HEK293 (cell line): Measurements from ENCODE around the gene PDGFB.

Experiments
- CTCF ChIA-PET: fragments of 350-600 bp; formaldehyde crosslinking; extraction: SDS; loops from one replicate; lab custom pipeline; 2021; ENCODE audit warnings: antibody characterized with exemption; lab: Yijun Ruan, JAX
- POLR2A ChIA-PET: fragments of 300-600 bp; formaldehyde crosslinking; extraction: SDS; loops from one replicate; lab custom pipeline; 2020; ENCODE audit warnings: antibody characterized with exemption, inconsistent platforms; lab: Yijun Ruan, JAX
- H3K27ac ChIP-seq: fragments of 200-500 bp; sonication (Bioruptor generic); 2 replicates; pipeline ENCODE4 v1.5.1; 2014; ENCODE audit warnings: low read depth, low read length, control low read depth, inconsistent platforms; ENCODE audit errors: extremely low read depth
- H3K36me3 ChIP-seq, 2 experiments: fragments of 200-500 bp in 1 of 2; sonication (Bioruptor generic) in 1 of 2; 1 replicate in 1 of 2; 2 replicates in 1 of 2; pipeline ENCODE4 v1.5.1; 2014 to 2017; ENCODE audit warnings: inconsistent platforms in 2 of 2, low read length in 2 of 2; ENCODE audit not compliant: control insufficient read depth in 2 of 2, insufficient read depth in 1 of 2
- H3K4me1 ChIP-seq: fragments of 200-500 bp; sonication (Bioruptor generic); 2 replicates; pipeline ENCODE4 v1.5.1; 2014; ENCODE audit warnings: mild to moderate bottlenecking, low read length, inconsistent platforms; ENCODE audit not compliant: control insufficient read depth, insufficient read depth
- H3K4me3 ChIP-seq: 2 replicates; pipeline ENCODE4 v1.5.1; 2011; ENCODE audit warnings: low read depth, mild to moderate bottlenecking, control low read depth, low read length, moderate library complexity
- H3K9me3 ChIP-seq: fragments of 200-500 bp; sonication (Bioruptor generic); 2 replicates; pipeline ENCODE4 v1.5.1; 2014; ENCODE audit warnings: low read depth, low read length, inconsistent platforms; ENCODE audit not compliant: control insufficient read depth, insufficient read depth
- GLIS2 ChIP-seq: fragments of 450-650 bp; formaldehyde crosslinking; IDR thresholded peaks from 2 replicates; pipeline ENCODE4 v1.5.1; 2016; ENCODE audit warnings: missing biosample characterization, missing genetic modification characterization
- HOXA7 ChIP-seq: sonication (generic); formaldehyde crosslinking; IDR thresholded peaks from 2 replicates; pipeline ENCODE4 v1.8.1; 2022; ENCODE audit warnings: missing genetic modification reagents, borderline replicate concordance
- KLF7 ChIP-seq: fragments of 450-650 bp; formaldehyde crosslinking; IDR thresholded peaks from 2 replicates; pipeline ENCODE4 v1.5.1; 2016; ENCODE audit warnings: missing biosample characterization, missing genetic modification characterization, borderline replicate concordance
- OSR2 ChIP-seq: fragments of 450-650 bp; formaldehyde crosslinking; IDR thresholded peaks from 2 replicates; pipeline ENCODE4 v1.5.1; 2016; ENCODE audit warnings: missing biosample characterization, missing genetic modification characterization
- SCRT1 ChIP-seq: fragments of 450-650 bp; formaldehyde crosslinking; IDR thresholded peaks from 2 replicates; pipeline ENCODE4 v1.5.1; 2016; ENCODE audit warnings: missing biosample characterization, missing genetic modification characterization, borderline replicate concordance
- SP2 ChIP-seq: fragments of 450-650 bp; formaldehyde crosslinking; IDR thresholded peaks from 2 replicates; pipeline ENCODE4 v1.5.1; 2016; ENCODE audit warnings: missing biosample characterization, missing genetic modification characterization
- ZBTB1 ChIP-seq: fragments of 450-650 bp; formaldehyde crosslinking; IDR thresholded peaks from 2 replicates; pipeline ENCODE4 v1.5.1; 2016; ENCODE audit warnings: missing biosample characterization, missing genetic modification characterization
- ZBTB17 ChIP-seq: fragments of 450-650 bp; formaldehyde crosslinking; IDR thresholded peaks from 2 replicates; pipeline ENCODE4 v1.5.1; 2016; ENCODE audit warnings: missing biosample characterization, missing genetic modification characterization
- ZNF121 ChIP-seq: fragments of 450-650 bp; formaldehyde crosslinking; IDR thresholded peaks from 2 replicates; pipeline ENCODE4 v1.5.1; 2016; ENCODE audit warnings: missing biosample characterization, missing genetic modification characterization
- ZNF155 ChIP-seq: fragments of 450-650 bp; formaldehyde crosslinking; IDR thresholded peaks from 2 replicates; pipeline ENCODE4 v1.5.1; 2016; ENCODE audit warnings: missing biosample characterization, missing genetic modification characterization
- ZNF202 ChIP-seq: fragments of 450-650 bp; formaldehyde crosslinking; IDR thresholded peaks from 2 replicates; pipeline ENCODE4 v1.5.1; 2016; ENCODE audit warnings: missing biosample characterization, missing genetic modification characterization, borderline replicate concordance
- ZNF248 ChIP-seq: fragments of 450-650 bp; formaldehyde crosslinking; IDR thresholded peaks from 2 replicates; pipeline ENCODE4 v1.5.1; 2017; ENCODE audit warnings: missing biosample characterization, missing genetic modification characterization
- ZNF302 ChIP-seq: fragments of 450-650 bp; formaldehyde crosslinking; IDR thresholded peaks from 2 replicates; pipeline ENCODE4 v1.5.1; 2016; ENCODE audit warnings: missing biosample characterization, missing genetic modification characterization, low read depth
- ZNF426 ChIP-seq: fragments of 450-650 bp; formaldehyde crosslinking; IDR thresholded peaks from 2 replicates; pipeline ENCODE4 v1.5.1; 2017; ENCODE audit warnings: missing biosample characterization, missing genetic modification characterization, mild to moderate bottlenecking, inconsistent platforms, moderate library complexity
- ZNF544 ChIP-seq: fragments of 450-650 bp; formaldehyde crosslinking; IDR thresholded peaks from 2 replicates; pipeline ENCODE4 v1.5.0; 2017; ENCODE audit warnings: missing biosample characterization, missing genetic modification characterization
- ZNF629 ChIP-seq: fragments of 450-650 bp; formaldehyde crosslinking; IDR thresholded peaks from 2 replicates; pipeline ENCODE4 v1.5.1; 2017; ENCODE audit warnings: missing biosample characterization, missing genetic modification characterization
- ZXDB ChIP-seq: fragments of 450-650 bp; formaldehyde crosslinking; IDR thresholded peaks from 2 replicates; pipeline ENCODE4 v1.5.1; 2016; ENCODE audit warnings: missing biosample characterization, missing genetic modification characterization
- TF ChIP-seq, protein P1 (sequence below): fragments of 450-650 bp; formaldehyde crosslinking; IDR thresholded peaks from 2 replicates; pipeline ENCODE4 v1.5.1; 2016; ENCODE audit warnings: missing biosample characterization, missing genetic modification characterization, borderline replicate concordance
- TF ChIP-seq, protein P2 (sequence below): fragments of 450-650 bp; formaldehyde crosslinking; IDR thresholded peaks from 2 replicates; pipeline ENCODE4 v1.5.1; 2017; ENCODE audit warnings: missing biosample characterization, missing genetic modification characterization
- TF ChIP-seq, protein P3 (sequence below): fragments of 450-650 bp; formaldehyde crosslinking; IDR thresholded peaks from 2 replicates; pipeline ENCODE4 v1.5.1; 2016; ENCODE audit warnings: missing biosample characterization, missing genetic modification characterization

Gene PDGFB

DNA sequence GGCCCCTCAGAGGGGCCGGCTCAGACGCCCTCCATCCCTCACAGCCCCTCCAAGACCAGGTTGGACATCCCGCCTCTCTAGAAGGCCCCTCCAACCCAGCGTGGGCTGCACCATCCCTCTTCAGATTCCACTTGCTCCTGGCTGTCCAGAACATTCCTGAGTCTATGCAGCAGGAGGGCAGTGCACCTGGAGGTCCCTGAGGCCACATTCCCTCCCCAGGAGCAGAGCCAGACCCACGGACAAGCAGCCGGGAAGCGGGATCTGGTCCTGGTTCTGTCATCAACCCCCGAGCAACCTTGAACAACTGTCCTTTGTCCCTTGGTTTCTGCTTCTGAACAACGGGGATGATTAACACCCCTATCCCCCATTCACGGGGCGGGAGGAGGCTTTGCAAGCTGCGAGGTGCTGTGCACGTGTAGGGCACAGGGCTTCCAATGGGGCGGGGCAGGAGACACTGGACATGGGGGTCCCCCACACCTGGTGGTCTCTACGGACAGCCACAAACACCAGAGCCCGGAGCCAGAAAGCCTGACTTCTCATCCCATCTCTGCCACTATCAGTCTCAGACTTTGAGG is 13.2 kb upstream of the PDGFB start:
- no peak overlapping the region for H3K27ac ChIP-seq
- CTCF ChIA-PET = no interaction called here
- H3K9me3 ChIP-seq = no peaks in the 10 kb centered on the region
- H3K36me3 ChIP-seq = no peaks in the 10 kb centered on the region
- H3K4me1 ChIP-seq = peaks cover 2% of the 10 kb centered on the region
- H3K4me3 ChIP-seq = no peak overlapping the region
- no peak for TF ChIP-seq SCRT1 (tag by site-specific recombination)
- TF ChIP-seq ZNF121 = no peak
- TF ChIP-seq ZXDB (tag by site-specific recombination) = no peak
- TF ChIP-seq, protein P1, sequence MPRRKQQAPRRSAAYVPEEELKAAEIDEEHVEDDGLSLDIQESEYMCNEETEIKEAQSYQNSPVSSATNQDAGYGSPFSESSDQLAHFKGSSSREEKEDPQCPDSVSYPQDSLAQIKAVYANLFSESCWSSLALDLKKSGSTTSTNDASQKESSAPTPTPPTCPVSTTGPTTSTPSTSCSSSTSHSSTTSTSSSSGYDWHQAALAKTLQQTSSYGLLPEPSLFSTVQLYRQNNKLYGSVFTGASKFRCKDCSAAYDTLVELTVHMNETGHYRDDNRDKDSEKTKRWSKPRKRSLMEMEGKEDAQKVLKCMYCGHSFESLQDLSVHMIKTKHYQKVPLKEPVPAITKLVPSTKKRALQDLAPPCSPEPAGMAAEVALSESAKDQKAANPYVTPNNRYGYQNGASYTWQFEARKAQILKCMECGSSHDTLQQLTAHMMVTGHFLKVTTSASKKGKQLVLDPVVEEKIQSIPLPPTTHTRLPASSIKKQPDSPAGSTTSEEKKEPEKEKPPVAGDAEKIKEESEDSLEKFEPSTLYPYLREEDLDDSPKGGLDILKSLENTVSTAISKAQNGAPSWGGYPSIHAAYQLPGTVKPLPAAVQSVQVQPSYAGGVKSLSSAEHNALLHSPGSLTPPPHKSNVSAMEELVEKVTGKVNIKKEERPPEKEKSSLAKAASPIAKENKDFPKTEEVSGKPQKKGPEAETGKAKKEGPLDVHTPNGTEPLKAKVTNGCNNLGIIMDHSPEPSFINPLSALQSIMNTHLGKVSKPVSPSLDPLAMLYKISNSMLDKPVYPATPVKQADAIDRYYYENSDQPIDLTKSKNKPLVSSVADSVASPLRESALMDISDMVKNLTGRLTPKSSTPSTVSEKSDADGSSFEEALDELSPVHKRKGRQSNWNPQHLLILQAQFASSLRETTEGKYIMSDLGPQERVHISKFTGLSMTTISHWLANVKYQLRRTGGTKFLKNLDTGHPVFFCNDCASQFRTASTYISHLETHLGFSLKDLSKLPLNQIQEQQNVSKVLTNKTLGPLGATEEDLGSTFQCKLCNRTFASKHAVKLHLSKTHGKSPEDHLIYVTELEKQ (tag by site-specific recombination) = no peak
- no peak for TF ChIP-seq ZBTB17 (tag by site-specific recombination)
- no peak for TF ChIP-seq ZNF302 (tag by site-specific recombination)
- TF ChIP-seq ZNF202 (tag by site-specific recombination) = no peak
- no peak for TF ChIP-seq ZNF544 (tag by site-specific recombination)
- no peak for TF ChIP-seq OSR2 (tag by site-specific recombination)
- TF ChIP-seq ZNF629 (tag by site-specific recombination) = no peak
- TF ChIP-seq, protein P2, sequence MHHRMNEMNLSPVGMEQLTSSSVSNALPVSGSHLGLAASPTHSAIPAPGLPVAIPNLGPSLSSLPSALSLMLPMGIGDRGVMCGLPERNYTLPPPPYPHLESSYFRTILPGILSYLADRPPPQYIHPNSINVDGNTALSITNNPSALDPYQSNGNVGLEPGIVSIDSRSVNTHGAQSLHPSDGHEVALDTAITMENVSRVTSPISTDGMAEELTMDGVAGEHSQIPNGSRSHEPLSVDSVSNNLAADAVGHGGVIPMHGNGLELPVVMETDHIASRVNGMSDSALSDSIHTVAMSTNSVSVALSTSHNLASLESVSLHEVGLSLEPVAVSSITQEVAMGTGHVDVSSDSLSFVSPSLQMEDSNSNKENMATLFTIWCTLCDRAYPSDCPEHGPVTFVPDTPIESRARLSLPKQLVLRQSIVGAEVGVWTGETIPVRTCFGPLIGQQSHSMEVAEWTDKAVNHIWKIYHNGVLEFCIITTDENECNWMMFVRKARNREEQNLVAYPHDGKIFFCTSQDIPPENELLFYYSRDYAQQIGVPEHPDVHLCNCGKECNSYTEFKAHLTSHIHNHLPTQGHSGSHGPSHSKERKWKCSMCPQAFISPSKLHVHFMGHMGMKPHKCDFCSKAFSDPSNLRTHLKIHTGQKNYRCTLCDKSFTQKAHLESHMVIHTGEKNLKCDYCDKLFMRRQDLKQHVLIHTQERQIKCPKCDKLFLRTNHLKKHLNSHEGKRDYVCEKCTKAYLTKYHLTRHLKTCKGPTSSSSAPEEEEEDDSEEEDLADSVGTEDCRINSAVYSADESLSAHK (tag by site-specific recombination) = no peak
- no peak for TF ChIP-seq ZNF248 (tag by site-specific recombination)
- TF ChIP-seq ZBTB1 (tag by site-specific recombination) = no peak
- no peak for TF ChIP-seq ZNF155
- no peak for TF ChIP-seq GLIS2
- TF ChIP-seq SP2 (tag by site-specific recombination) = no peak
- no peak for TF ChIP-seq KLF7
- TF ChIP-seq ZNF426 (tag by site-specific recombination) = no peak
- TF ChIP-seq HOXA7 (CRISPR knock-in tag) = no peak
- TF ChIP-seq, protein P3, sequence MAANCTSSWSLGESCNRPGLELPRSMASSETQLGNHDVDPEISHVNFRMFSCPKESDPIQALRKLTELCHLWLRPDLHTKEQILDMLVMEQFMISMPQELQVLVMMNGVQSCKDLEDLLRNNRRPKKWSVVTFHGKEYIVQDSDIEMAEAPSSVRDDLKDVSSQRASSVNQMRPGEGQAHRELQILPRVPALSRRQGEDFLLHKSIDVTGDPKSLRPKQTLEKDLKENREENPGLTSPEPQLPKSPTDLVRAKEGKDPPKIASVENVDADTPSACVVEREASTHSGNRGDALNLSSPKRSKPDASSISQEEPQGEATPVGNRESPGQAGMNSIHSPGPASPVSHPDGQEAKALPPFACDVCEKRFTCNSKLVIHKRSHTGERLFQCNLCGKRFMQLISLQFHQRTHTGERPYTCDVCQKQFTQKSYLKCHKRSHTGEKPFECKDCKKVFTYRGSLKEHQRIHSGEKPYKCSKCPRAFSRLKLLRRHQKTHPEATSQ (tag by site-specific recombination) = no peak
- TF ChIP-seq, all 188 proteins: peak for 0
- POLR2A ChIA-PET = interaction anchor here (0.7 kb wide), 1 partner anchor 397 kb away, joined by 3 read pairs; no protein-coding TSS in a partner anchor
